Suppressor macrophage treated with lipopolysaccharide for 1 hour (primary cell): Measurements from ENCODE around the gene FRAT1.
A peak's percentile ranks its signal among the peaks of the same experiment; 100 is the strongest.
"Not testable (repeated sequence)": the region's sequence is repeated elsewhere in the genome, so short reads cannot be mapped to it uniquely, and the experiment has no call there.

Source experiments
- DNase-seq, 3 donors: peaks; one replicate each; pipeline ENCODE4 v3.0.0-alpha.2; 2020 to 2022

The FRAT1 gene

DNA sequence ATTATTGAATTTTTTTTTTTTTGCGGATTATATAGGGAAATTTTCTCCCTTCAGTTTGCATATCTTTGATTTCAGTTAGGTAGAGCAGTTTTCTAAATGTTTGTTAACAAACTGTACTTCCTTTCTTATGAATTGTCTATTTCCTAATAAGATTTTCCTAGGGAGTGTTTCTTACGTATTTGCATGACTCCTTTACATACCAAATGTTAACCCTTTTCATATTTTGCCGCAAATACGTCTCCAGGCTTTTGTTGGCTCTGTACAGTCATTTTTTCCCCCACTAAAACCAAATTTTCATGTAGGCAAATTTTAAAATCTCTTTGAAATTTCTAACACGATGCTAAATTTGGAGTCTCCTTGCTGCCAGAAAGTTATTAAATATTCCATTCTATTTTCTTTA, 17.4 kb downstream of the FRAT1 start:
- no peak for DNase-seq

DNA sequence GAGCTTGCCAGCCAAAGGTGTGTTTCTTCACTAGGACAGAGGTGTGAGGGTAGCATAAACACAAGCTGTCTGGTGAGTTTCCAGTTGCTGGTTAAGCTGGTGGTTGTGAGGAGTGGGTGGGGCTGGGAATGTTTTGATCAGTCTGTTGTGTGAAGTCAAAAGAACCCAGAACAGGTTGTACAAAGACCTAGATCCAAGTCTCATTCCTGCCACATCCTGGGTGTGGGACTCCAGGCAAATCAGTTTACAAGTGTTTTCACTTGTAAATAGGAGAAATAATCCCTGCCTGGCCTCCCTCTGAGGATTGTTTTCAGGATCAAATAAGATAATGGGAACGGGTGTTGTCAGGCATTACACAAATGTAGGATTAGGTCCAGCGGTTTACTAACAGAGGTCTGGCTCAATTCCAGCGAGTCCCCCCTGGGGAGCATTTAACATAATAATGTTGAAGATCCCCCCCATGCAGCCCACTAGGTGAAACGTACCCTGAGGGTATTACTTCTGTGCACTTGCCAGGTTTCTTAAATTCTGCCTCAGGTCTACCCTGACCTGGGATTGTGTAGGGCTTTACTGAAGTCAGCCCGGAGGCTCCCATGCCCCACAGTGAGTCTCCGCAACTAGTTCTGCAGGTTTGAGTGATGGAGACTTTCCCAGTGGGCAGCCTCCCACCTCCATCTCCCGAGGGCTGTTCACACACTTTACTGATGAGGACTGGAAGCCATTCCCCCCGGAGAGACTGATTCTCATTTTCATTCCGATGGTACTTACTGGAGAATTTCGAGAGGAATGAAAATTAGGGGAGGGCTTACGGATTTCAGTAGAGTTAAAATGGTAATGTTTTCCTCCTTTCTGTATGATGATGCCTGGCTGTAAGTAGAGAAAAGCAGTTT, 18.1 kb downstream of the FRAT1 start:
- no peak for DNase-seq

- no peak for DNase-seq
Observed at GRCh38 chr10:97338041-97338440, 19.0 kb downstream of the FRAT1 start.

GRCh38 chr10:97341416-97341815, 22.3 kb downstream of the FRAT1 start:
- no peak for DNase-seq

- DNase-seq, result not testable (repeated sequence)
Observed at GRCh38 chr10:97343664-97344063, 24.6 kb downstream of the FRAT1 start.

DNA sequence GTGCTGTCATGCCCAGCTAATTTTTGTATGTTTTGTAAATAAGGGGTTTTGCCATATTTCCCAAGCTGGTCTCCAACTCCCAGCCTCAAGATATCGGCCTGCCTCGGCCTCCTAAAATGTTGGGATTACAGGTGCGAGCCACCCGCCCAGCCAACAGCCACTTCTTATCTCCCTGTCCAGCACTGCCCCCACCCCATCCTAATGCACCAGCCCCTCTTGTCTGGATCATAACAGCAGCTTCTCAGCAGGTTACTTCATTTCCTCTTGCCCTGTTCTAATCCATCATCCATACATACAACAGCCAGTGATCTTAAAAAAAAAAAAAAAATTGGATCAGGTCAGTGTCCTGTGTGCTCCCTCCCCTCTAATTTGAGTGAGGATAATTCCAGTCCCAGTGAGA, 28.2 kb downstream of the FRAT1 start:
- DNase-seq, result no peak

GRCh38 chr10:97349752-97350513, 30.9 kb downstream of the FRAT1 start:
- DNase-seq, result no peak

DNA sequence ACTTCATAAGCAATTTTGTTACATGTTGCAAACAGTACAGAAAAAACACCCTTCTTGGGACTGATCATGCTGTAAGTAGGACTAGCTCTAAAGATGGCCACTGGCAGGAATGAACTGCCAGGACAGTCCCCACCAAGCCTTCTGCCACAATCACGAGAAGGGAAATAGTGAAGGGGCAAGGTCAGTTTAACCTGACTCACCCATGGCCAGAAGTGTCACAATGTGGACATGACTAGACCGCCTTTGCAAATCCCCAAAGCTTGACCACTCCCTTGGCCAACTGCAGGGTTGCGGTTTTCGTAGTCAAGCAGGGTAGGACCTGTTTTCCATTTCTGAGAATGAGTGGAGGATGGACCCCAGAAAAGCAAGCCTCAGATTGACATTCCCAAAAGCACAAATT, 34.9 kb downstream of the FRAT1 start:
- DNase-seq, result peak; percentile 92 to 99 (median 96)

GRCh38 chr10:97355571-97355975, 36.5 kb downstream of the FRAT1 start:
- peak; percentile 60 to 78 (median 60) for DNase-seq

- peak; percentile 20 to 45 (median 29) for DNase-seq
Observed at GRCh38 chr10:97356318-97356914, 37.3 kb downstream of the FRAT1 start.

DNA sequence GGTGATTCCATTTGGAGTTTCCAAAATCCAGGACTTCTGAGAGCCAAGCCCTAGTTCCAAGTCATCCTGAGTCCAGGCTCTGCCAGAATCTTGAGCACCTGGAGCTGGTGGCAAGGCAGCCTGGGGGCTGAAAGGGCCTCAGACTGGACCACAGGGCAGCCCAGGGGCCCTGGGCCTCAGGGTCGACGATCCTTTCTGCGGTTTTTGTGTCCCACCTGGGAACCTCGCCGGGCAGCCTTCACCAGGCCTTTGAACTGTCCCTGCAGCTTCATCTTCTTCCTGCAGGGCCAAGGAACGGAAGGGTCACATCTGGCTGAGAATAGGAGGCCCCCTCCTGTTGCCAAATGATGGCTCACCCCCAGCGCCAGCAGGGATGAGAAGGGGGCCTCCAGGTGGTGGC, 37.8 kb downstream of the FRAT1 start:
- DNase-seq, result no peak

GRCh38 chr10:97358349-97358748, 39.3 kb downstream of the FRAT1 start:
- DNase-seq, result no peak

DNA sequence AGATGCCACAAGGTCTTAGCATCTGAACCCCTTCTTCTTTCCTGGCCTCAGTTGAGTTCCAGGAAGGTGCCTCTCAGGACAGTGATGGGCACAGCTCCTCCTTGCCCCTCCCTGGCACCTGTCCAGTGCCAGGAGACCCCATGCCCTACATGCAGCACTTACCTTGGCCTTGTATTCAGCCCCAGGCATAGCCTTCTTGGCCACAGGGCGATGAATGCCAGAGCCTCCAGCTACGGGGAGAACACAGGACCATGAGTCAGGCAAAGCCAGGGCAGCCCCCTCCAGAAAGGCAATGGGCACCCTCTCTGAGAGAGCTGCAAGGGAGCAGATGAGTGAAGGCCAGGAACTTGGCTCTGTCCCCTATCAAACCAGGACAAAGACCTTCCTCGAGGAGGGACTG, 39.7 kb downstream of the FRAT1 start:
- peak in 2 of 3 donors; percentile 22 to 26 for DNase-seq

- no peak for DNase-seq
Observed at GRCh38 chr10:97360705-97361536, 41.9 kb downstream of the FRAT1 start.

- peak; percentile 33 to 57 (median 42) for DNase-seq
Observed at GRCh38 chr10:97361537-97361901, 42.4 kb downstream of the FRAT1 start.

GRCh38 chr10:97362310-97363033, 43.4 kb downstream of the FRAT1 start:
- no peak for DNase-seq

GRCh38 chr10:97363071-97363470, 44.0 kb downstream of the FRAT1 start:
- DNase-seq, result no peak

DNA sequence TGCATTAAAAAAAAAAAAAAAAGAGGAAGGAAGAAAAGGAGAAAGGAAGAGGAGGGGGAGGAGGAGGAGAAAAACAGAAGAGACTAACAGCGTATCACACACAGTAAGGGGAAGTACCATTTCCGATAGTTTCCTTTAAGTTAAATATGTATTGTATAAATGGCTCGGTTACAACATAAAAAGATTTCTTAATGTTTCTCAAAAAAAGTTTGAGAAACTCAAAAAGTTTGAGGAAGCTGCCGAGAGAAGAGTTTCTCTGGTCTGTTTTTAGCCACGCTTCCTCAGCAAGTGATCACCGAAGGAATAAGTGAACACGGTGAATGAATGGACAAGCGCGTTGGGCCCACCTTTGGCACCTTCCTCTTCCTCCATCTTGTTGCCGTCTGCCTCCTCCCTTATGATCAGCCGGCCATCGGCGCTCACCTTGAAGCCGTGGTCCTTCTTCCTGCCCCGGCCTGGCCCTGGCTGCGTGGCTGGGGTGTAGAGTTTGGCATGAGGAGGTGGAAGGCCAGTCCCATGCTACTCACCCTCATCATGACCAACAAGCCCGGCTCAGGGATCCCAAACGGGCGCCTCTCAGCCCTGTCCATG, 46.8 kb downstream of the FRAT1 start:
- DNase-seq, result peak; percentile 74 to 96 (median 94)

- peak in 2 of 3 donors; percentile 15 to 23 for DNase-seq
Observed at GRCh38 chr10:97366572-97366971, 47.5 kb downstream of the FRAT1 start.

DNA sequence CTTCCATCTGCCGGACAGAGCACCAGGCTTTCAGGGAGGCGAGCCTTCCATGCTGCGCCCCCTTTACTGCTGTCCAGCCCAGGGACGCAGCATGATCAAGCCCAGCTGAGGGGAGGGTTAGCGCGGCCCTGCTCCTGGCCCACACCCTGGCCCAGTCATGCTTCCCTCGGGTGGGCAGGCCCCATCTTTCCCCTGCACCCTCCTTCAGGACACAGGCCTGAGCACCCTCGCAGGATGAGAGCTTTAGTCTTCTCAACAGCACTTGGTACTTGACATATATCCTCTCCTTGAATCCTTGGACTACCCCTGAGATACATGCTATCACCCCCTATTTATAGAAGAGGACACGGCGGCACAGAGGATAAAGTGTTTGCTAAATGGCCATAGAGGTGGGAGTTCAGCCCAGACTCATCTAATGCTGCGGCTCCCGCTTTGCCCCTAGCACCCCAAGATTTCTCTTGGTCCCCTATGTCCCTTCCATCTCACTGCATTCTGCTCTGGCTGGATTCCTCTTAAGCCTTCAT, 48.1 kb downstream of the FRAT1 start:
- no peak for DNase-seq
